ENCODE results near the gene C1orf122. TPM values are rescaled to one million over a fixed set of nuclear protein-coding genes. Genes with fewer than 3 reads are reported as not detected.

Gene C1orf122
- total RNA-seq, 1 experiment from 2014 or later = 45.9 TPM

GRCh38 chr1:37764888-37765441 lies 42.6 kb upstream of the C1orf122 start, which contains the start of gene EPHA10:
EPHA10 (minus strand) TSS chr1:37765120; CDS start chr1:37765066, 54 bp downstream.
- Mint-ChIP-seq H3K4me3 (peak within 1 kb of the TSS; percentile 78), H3K36me3 (no peaks in the 10 kb centered on the region), H3K9me3 (no peaks in the 10 kb centered on the region), H3K27ac (no peak within 1 kb of the TSS), H3K27me3 (ENCODE audit: low read depth) (peaks cover 89% of the 10 kb centered on the region), H3K4me1 (peaks cover 26% of the 10 kb centered on the region)
- peak; percentile 82 for TF ChIP-seq NFYB (CRISPR knock-in tag; conservative IDR thresholded peaks at IDR 0.05; ENCODE audit: low read depth)
- no peak for TF ChIP-seq GABPB1 (CRISPR knock-in tag; IDR thresholded peaks at IDR 0.05)
- ChIA-PET POLR2A (interaction anchor here (1.2 to 1.3 kb wide), 2 partner anchors 10 to 75 kb away, joined by 3 to 6 read pairs; a partner anchor contains a TSS), CTCF (interaction anchor here (0.6 to 3.7 kb wide), 14 partner anchors 9 to 757 kb away, joined by 3 to 40 read pairs (median 6); partner anchors contain the start of genes C1orf122, CDCA8, MTF1 and YRDC)
- DNase-seq (ENCODE audit: low spot score) (peak; percentile 91), ATAC-seq (peak; percentile 82)

- peak; percentile 38 for ATAC-seq
- H3K27ac Mint-ChIP-seq = no peak overlapping the region
Observed at GRCh38 chr1:37765916-37766664, 41.5 kb upstream of the C1orf122 start.

GRCh38 chr1:37767488-37767887 lies 40.1 kb upstream of the C1orf122 start:
- H3K27me3 Mint-ChIP-seq (ENCODE audit: low read depth) = peaks cover 81% of the 10 kb centered on the region
- no peak overlapping the region for H3K27ac Mint-ChIP-seq
- ChIA-PET CTCF (interaction anchor here (0.6 to 3.7 kb wide), 3 partner anchors 76 to 735 kb away, joined by 3 to 40 read pairs (median 3); partner anchors contain the start of gene CDCA8), POLR2A (interaction anchor here (1.3 kb wide), 1 partner anchor 27 kb away, joined by 3 read pairs; no protein-coding TSS in a partner anchor)
- ATAC-seq = no peak
- H3K9me3 Mint-ChIP-seq = no peaks in the 10 kb centered on the region
- H3K36me3 Mint-ChIP-seq = no peaks in the 10 kb centered on the region
- no peak overlapping the region for H3K4me3 Mint-ChIP-seq
- no peak for DNase-seq (ENCODE audit: low spot score)
- H3K4me1 Mint-ChIP-seq = peaks cover 26% of the 10 kb centered on the region
- no peak for TF ChIP-seq ZNF396 (CRISPR knock-in tag; IDR thresholded peaks at IDR 0.05; ENCODE audit: borderline replicate concordance)
- no peak for TF ChIP-seq ZNF532 (CRISPR knock-in tag; IDR thresholded peaks at IDR 0.05; ENCODE audit: borderline replicate concordance)
- TF ChIP-seq MLX (CRISPR knock-in tag; IDR thresholded peaks at IDR 0.05) = no peak
- no peak for TF ChIP-seq ZNF671 (CRISPR knock-in tag; IDR thresholded peaks at IDR 0.05)
- no peak for TF ChIP-seq TEAD4 (CRISPR knock-in tag; IDR thresholded peaks at IDR 0.05)
- no peak for TF ChIP-seq GRHL2 (CRISPR knock-in tag; IDR thresholded peaks at IDR 0.05; ENCODE audit: insufficient replicate concordance, severe bottlenecking)
- TF ChIP-seq NR3C1 (CRISPR knock-in tag; conservative IDR thresholded peaks at IDR 0.05; ENCODE audit: low read depth) = no peak
- no peak for TF ChIP-seq ZBTB21 (CRISPR knock-in tag; IDR thresholded peaks at IDR 0.05; ENCODE audit: borderline replicate concordance)
- no peak for TF ChIP-seq NFYB (CRISPR knock-in tag; conservative IDR thresholded peaks at IDR 0.05; ENCODE audit: low read depth)
- no peak for TF ChIP-seq NR1H2 (CRISPR knock-in tag; IDR thresholded peaks at IDR 0.05)

More at GRCh38 chr1:37765916-37766664, 41.5 kb upstream of the C1orf122 start:
- Mint-ChIP-seq H3K36me3 (no peaks in the 10 kb centered on the region), H3K4me1 (peaks cover 26% of the 10 kb centered on the region), H3K9me3 (no peaks in the 10 kb centered on the region), H3K27me3 (ENCODE audit: low read depth) (peaks cover 95% of the 10 kb centered on the region), H3K4me3 (peak overlapping the region; percentile 78)
- ChIA-PET POLR2A (interaction anchor here (0.7 to 1.3 kb wide), 2 partner anchors 28 to 45 kb away, joined by 3 read pairs; no protein-coding TSS in a partner anchor), CTCF (interaction anchor here (0.5 to 3.7 kb wide), 24 partner anchors 7 to 756 kb away, joined by 3 to 40 read pairs (median 4); partner anchors contain the start of genes C1orf122, CDCA8, MTF1 and SF3A3)
- DNase-seq (ENCODE audit: low spot score) = peak; percentile 57
- TF ChIP-seq ZNF423 (CRISPR knock-in tag; IDR thresholded peaks at IDR 0.05) = no peak
- TF ChIP-seq GRHL2 (CRISPR knock-in tag; IDR thresholded peaks at IDR 0.05; ENCODE audit: insufficient replicate concordance, severe bottlenecking) = no peak
- no peak for TF ChIP-seq AR (CRISPR knock-in tag; IDR thresholded peaks at IDR 0.05)
- peak; percentile 25; the same call in 1 of the 2 replicates for TF ChIP-seq SP1 (CRISPR knock-in tag; conservative IDR thresholded peaks at IDR 0.05)
- TF ChIP-seq HMGA2 (CRISPR knock-in tag; IDR thresholded peaks at IDR 0.05) = no peak
- TF ChIP-seq ZNF138 (CRISPR knock-in tag; conservative IDR thresholded peaks at IDR 0.05) = no peak
- no peak for TF ChIP-seq ZBTB43 (CRISPR knock-in tag; IDR thresholded peaks at IDR 0.05)
- no peak for TF ChIP-seq ELF4 (CRISPR knock-in tag; IDR thresholded peaks at IDR 0.05; ENCODE audit: low read depth)

Measured in WTC11 (cell line).